GM12801 (cell line): ENCODE results near the gene FREM1.

Source experiments
- CTCF ChIP-seq: IDR thresholded peaks from one replicate; pipeline ENCODE4 v1.5.1; 2011; ENCODE audit warnings: control low read depth; ENCODE audit not compliant: insufficient read length; ENCODE audit errors: extremely low read depth

Gene FREM1

GRCh38 chr9:14926941-14927624 lies 16.9 kb upstream of the FREM1 start:
- no peak for TF ChIP-seq CTCF

DNA sequence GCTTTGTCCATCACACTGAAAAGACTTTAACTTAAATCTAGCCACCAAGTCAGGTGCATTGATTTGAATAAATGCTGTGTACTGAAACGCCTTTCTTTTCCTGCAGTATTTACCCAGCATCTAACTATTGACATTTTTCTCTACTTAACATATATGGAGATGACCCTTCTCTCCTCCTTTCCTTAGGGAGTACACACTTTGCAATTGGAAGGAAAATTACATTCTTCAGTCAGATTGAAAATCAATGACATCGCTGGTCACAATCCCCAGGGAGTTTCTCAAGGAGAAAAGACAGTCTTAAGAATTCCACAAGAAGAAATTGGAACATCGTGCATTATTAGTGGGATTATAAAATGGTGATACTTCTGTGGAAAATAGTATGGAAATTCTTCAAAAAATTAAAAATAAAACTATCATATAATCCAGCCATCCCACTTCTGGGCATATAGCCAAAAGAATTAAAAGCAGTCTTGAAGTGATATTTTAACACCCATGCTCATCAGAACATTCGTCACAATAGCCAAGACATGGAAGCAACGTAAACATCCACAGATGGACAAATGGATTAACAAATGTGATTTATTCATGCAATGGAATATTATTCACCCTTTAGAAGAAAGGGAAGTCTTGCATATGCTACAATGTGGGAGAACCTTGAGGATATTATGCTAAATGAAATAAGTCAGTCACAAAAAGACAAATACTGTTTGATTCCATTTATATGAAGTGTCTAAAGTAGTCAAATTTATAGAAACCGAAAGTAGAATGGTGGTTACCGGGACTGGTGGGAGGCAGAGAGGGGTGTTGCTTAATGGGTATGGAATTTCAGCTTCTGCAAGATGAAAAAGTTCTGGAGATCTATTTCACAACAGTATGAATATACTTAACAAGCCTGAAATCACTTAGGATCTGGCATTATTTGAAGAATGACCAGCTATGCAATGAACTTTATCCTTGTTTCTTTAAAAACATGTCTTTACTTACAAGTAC lies 14.3 kb upstream of the FREM1 start:
- TF ChIP-seq CTCF: no peak

GRCh38 chr9:14923701-14924100 lies 13.5 kb upstream of the FREM1 start:
- no peak for TF ChIP-seq CTCF

- no peak for TF ChIP-seq CTCF
Observed at GRCh38 chr9:14913366-14913765, 3.1 kb upstream of the FREM1 start.

DNA sequence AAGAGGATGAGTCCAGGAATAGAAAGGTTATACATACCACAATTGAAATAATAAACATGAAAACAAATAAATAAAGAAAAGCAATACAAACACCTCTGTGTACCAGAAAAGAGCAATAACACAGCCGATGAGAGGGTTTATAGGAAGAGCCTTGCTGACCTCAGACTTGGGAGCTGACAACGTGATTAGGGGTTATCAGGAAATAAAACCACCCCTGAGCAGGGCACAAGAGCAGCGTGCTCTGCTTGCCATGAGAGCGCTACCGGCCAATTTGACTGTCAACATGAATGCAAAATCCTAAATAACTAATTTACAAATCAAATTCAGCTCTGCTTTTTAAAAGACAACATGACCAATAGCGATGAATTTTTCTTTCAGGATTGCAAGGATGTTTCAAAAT lies 2.6 kb upstream of the FREM1 start:
- TF ChIP-seq CTCF: no peak

GRCh38 chr9:14911046-14911445 lies 818 bp upstream of the FREM1 start:
- TF ChIP-seq CTCF: no peak

DNA sequence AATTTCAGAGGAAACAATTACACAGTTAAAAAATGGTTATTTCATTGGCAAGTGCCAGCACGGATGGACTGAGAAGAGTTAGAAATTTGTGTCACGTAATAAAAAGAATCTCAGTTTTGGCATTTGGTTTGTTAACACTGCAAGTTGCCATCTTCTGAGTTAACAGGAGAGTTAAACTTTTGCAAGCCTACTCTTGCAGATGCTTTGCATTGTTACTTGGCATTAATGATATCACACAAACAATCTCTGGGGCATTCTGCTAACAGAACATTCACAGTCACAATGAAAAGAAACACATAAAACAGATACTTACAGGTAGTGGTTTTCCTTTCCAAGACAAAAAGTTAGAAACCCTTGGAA lies 647 bp downstream of the FREM1 start:
- no peak for TF ChIP-seq CTCF
